Loucy (cell line): ENCODE data around the gene AMPD3.

Source experiments
- H2AFZ ChIP-seq: fragments of 200-600 bp; sonication (generic); 2 replicates; pipeline ENCODE4 v1.6.0; 2016; ENCODE audit warnings: antibody characterized with exemption, mild to moderate bottlenecking, low read length, moderate library complexity
- H3F3A ChIP-seq: fragments of 200-600 bp; 2 replicates; pipeline ENCODE4 v1.6.0; 2016; ENCODE audit warnings: antibody characterized with exemption, low read depth, mild to moderate bottlenecking
- H3K27me3 ChIP-seq: fragments of 200-600 bp; sonication (generic); 2 replicates; pipeline ENCODE4 v1.6.1; 2014; ENCODE audit warnings: low read length, mild to moderate bottlenecking; ENCODE audit not compliant: insufficient read depth, poor library complexity, severe bottlenecking
- H3K36me3 ChIP-seq: fragments of 200-600 bp; sonication (generic); 2 replicates; pipeline ENCODE4 v1.6.1; 2016; ENCODE audit warnings: low read length; ENCODE audit not compliant: insufficient read depth
- H3K4me1 ChIP-seq: fragments of 200-600 bp; sonication (generic); 2 replicates; pipeline ENCODE4 v1.5.1; 2014; ENCODE audit warnings: low read length, mild to moderate bottlenecking; ENCODE audit not compliant: insufficient read depth, poor library complexity, severe bottlenecking
- H3K4me2 ChIP-seq: fragments of 200-600 bp; sonication (generic); 2 replicates; pipeline ENCODE4 v1.6.0; 2014; ENCODE audit warnings: antibody characterized with exemption, low read length, low read depth, mild to moderate bottlenecking; ENCODE audit not compliant: poor library complexity, severe bottlenecking
- H3K4me3 ChIP-seq: fragments of 200-600 bp; sonication (generic); 2 replicates; pipeline ENCODE4 v1.5.1; 2014; ENCODE audit warnings: low read length, mild to moderate bottlenecking, mixed read lengths; ENCODE audit not compliant: poor library complexity, severe bottlenecking
- H3K79me2 ChIP-seq: fragments of 200-600 bp; sonication (generic); 2 replicates; pipeline ENCODE4 v1.6.1; 2014; ENCODE audit warnings: low read length; ENCODE audit not compliant: insufficient read depth
- H3K9ac ChIP-seq: fragments of 200-600 bp; sonication (generic); 2 replicates; pipeline ENCODE4 v1.6.0; 2014; ENCODE audit warnings: mild to moderate bottlenecking, low read depth, low read length, moderate library complexity; ENCODE audit not compliant: poor library complexity, severe bottlenecking
- H3K9me2 ChIP-seq: fragments of 200-600 bp; sonication (generic); replicated peaks from 2 replicates; pipeline ENCODE4 v1.6.1; 2016; ENCODE audit warnings: low read depth, low read length, mixed read lengths
- H3K9me3 ChIP-seq: fragments of 200-600 bp; sonication (generic); 2 replicates; pipeline ENCODE4 v1.6.1; 2014; ENCODE audit warnings: mild to moderate bottlenecking, antibody characterized with exemption, low read length, low read depth; ENCODE audit not compliant: insufficient read depth
- H4K20me1 ChIP-seq: fragments of 200-600 bp; sonication (generic); 2 replicates; pipeline ENCODE4 v1.6.0; 2014; ENCODE audit warnings: antibody characterized with exemption, low read length, mild to moderate bottlenecking; ENCODE audit not compliant: insufficient read depth, poor library complexity, severe bottlenecking
- CTCF ChIP-seq: fragments of 200-600 bp; sonication (generic); conservative IDR thresholded peaks from 2 replicates; pipeline ENCODE4 v1.5.1; 2014; ENCODE audit warnings: mild to moderate bottlenecking, antibody characterized with exemption, low read length
- EZH2phosphoT487 ChIP-seq: fragments of 200-600 bp; IDR thresholded peaks from 2 replicates; pipeline ENCODE4 v1.6.1; 2018; ENCODE audit warnings: antibody characterized with exemption, mild to moderate bottlenecking, moderate library complexity, borderline replicate concordance

The AMPD3 gene

GRCh38 chr11:10533323-10533722 lies 78.3 kb downstream of the AMPD3 start:
- Histone ChIP-seq H3K4me2 (no peak overlapping the region), H3K9me2 (no peaks in the 10 kb centered on the region), H3K36me3 (no peaks in the 10 kb centered on the region), H3K27me3 (no peaks in the 10 kb centered on the region), H3F3A (no peaks in the 10 kb centered on the region), H3K4me3 (no peak overlapping the region), H3K79me2 (no peaks in the 10 kb centered on the region), H3K9me3 (no peaks in the 10 kb centered on the region), H3K4me1 (peaks cover 19% of the 10 kb centered on the region), H3K9ac (no peak overlapping the region), H4K20me1 (no peaks in the 10 kb centered on the region), H2AFZ (no peak overlapping the region)
- no peak for TF ChIP-seq EZH2phosphoT487

- H3K4me3 ChIP-seq = no peak overlapping the region
- H3K9ac ChIP-seq = no peak overlapping the region
- no peaks in the 10 kb centered on the region for H3K36me3 ChIP-seq
- H3K27me3 ChIP-seq = no peaks in the 10 kb centered on the region
- TF ChIP-seq CTCF = no peak
- TF ChIP-seq EZH2phosphoT487 = no peak
- H3K79me2 ChIP-seq = peaks cover 7% of the 10 kb centered on the region; the same call in 1 of the 2 replicates
- H3F3A ChIP-seq = no peaks in the 10 kb centered on the region
- H4K20me1 ChIP-seq = no peaks in the 10 kb centered on the region
- H2AFZ ChIP-seq = no peak overlapping the region
- no peaks in the 10 kb centered on the region for H3K9me2 ChIP-seq
- H3K9me3 ChIP-seq = no peaks in the 10 kb centered on the region
- peaks cover 19% of the 10 kb centered on the region for H3K4me1 ChIP-seq
- H3K4me2 ChIP-seq = no peak overlapping the region
These were observed 79.3 kb downstream of the AMPD3 start for GRCh38 chr11:10534316-10534715.

GRCh38 chr11:10537600-10537999 lies 82.5 kb downstream of the AMPD3 start:
- no peak overlapping the region for H3K9ac ChIP-seq
- no peaks in the 10 kb centered on the region for H3K36me3 ChIP-seq
- H4K20me1 ChIP-seq = peaks cover 6% of the 10 kb centered on the region
- H3K79me2 ChIP-seq = peaks cover 19% of the 10 kb centered on the region; the same call in 1 of the 2 replicates
- TF ChIP-seq EZH2phosphoT487 = no peak
- no peaks in the 10 kb centered on the region for H3K9me3 ChIP-seq
- H3F3A ChIP-seq = no peaks in the 10 kb centered on the region
- no peaks in the 10 kb centered on the region for H3K27me3 ChIP-seq
- H3K4me1 ChIP-seq = peaks cover 26% of the 10 kb centered on the region
- no peak overlapping the region for H2AFZ ChIP-seq
- H3K4me2 ChIP-seq = no peak overlapping the region
- no peaks in the 10 kb centered on the region for H3K9me2 ChIP-seq
- no peak overlapping the region for H3K4me3 ChIP-seq

- Histone ChIP-seq H3K9ac (no peak overlapping the region), H3K36me3 (no peaks in the 10 kb centered on the region), H4K20me1 (peaks cover 6% of the 10 kb centered on the region), H2AFZ (no peak overlapping the region), H3K4me2 (no peak overlapping the region), H3K27me3 (no peaks in the 10 kb centered on the region), H3K9me3 (no peaks in the 10 kb centered on the region; the same call in 1 of the 2 replicates), H3K79me2 (peaks cover 19% of the 10 kb centered on the region; the same call in 1 of the 2 replicates), H3K4me3 (no peak overlapping the region), H3F3A (no peaks in the 10 kb centered on the region), H3K4me1 (peaks cover 26% of the 10 kb centered on the region), H3K9me2 (no peaks in the 10 kb centered on the region)
- TF ChIP-seq CTCF (no peak), EZH2phosphoT487 (no peak)
These were observed 83.9 kb downstream of the AMPD3 start for GRCh38 chr11:10538924-10539323.
